GM19395 (cell line): ENCODE measurements around the gene UGT1A10.
"Not testable (repeated sequence)": the region's sequence is repeated elsewhere in the genome, so short reads cannot be mapped to it uniquely, and the experiment has no call there.

Experiments
- ATAC-seq: cut with Tn5 transposase; IDR thresholded peaks from one replicate; pipeline ENCODE4 v1.9.1; 2021; ENCODE audit warnings: mild to moderate bottlenecking, moderate library complexity; ENCODE audit not compliant: unreplicated experiment

The UGT1A10 gene

GRCh38 chr2:233655043-233655442 lies 18.8 kb downstream of the UGT1A10 start:
- no peak for ATAC-seq

GRCh38 chr2:233655943-233656342 lies 19.7 kb downstream of the UGT1A10 start:
- not testable (repeated sequence) for ATAC-seq

GRCh38 chr2:233656443-233656842 lies 20.2 kb downstream of the UGT1A10 start:
- ATAC-seq: no peak

GRCh38 chr2:233658610-233659009 lies 22.4 kb downstream of the UGT1A10 start:
- no peak for ATAC-seq

GRCh38 chr2:233663911-233664310 lies 27.7 kb downstream of the UGT1A10 start:
- no peak for ATAC-seq

GRCh38 chr2:233668605-233669260 lies 32.5 kb downstream of the UGT1A10 start:
- ATAC-seq: no peak

- ATAC-seq: no peak
Observed at GRCh38 chr2:233671290-233672161, 35.3 kb downstream of the UGT1A10 start, which contains the start of gene UGT1A9. Gene UGT1A9, plus strand, starts transcription at chr2:233671898. Its CDS starts 37 bp downstream, at chr2:233671935.

- no peak for ATAC-seq
Observed at GRCh38 chr2:233672886-233673285, 36.6 kb downstream of the UGT1A10 start.

GRCh38 chr2:233673896-233674295 lies 37.6 kb downstream of the UGT1A10 start:
- no peak for ATAC-seq

GRCh38 chr2:233674314-233674713 lies 38.1 kb downstream of the UGT1A10 start:
- ATAC-seq: no peak

- no peak for ATAC-seq
Observed at GRCh38 chr2:233674995-233675394, 38.7 kb downstream of the UGT1A10 start.

- no peak for ATAC-seq
Observed at GRCh38 chr2:233676046-233676445, 39.8 kb downstream of the UGT1A10 start.

GRCh38 chr2:233679196-233679595 lies 42.9 kb downstream of the UGT1A10 start:
- ATAC-seq: no peak

GRCh38 chr2:233680361-233681045 lies 44.3 kb downstream of the UGT1A10 start:
- ATAC-seq: no peak

GRCh38 chr2:233681521-233682099 lies 45.4 kb downstream of the UGT1A10 start, which contains the start of gene UGT1A7:
Gene UGT1A7, plus strand, starts transcription at chr2:233681901. Its CDS starts 37 bp downstream, at chr2:233681938.
- ATAC-seq: no peak

- no peak for ATAC-seq
Observed at GRCh38 chr2:233684640-233685039, 48.4 kb downstream of the UGT1A10 start.

GRCh38 chr2:233686928-233687327 lies 50.7 kb downstream of the UGT1A10 start:
- no peak for ATAC-seq

GRCh38 chr2:233688341-233688740 lies 52.1 kb downstream of the UGT1A10 start:
- no peak for ATAC-seq

GRCh38 chr2:233689031-233689430 lies 52.8 kb downstream of the UGT1A10 start:
- ATAC-seq: no peak

GRCh38 chr2:233689501-233689900 lies 53.3 kb downstream of the UGT1A10 start:
- no peak for ATAC-seq

GRCh38 chr2:233690444-233690843 lies 54.2 kb downstream of the UGT1A10 start:
- no peak for ATAC-seq
